Stimulated activated CD8-positive, alpha-beta memory T cell treated with anti-CD3 and anti-CD28 coated beads, Interleukin-4, amount 100 ng/mL, for 1 hour (primary cell): Measurements from ENCODE around the gene GRIN1.

Experiments
- DNase-seq, 2 donors: peaks; one replicate each; pipeline ENCODE4 v3.0.0-alpha.2; 2020; ENCODE audit warnings: low read depth in 2 of 2, low spot score in 1 of 2

GRIN1 gene

GRCh38 chr9:137138722-137139467 lies at the start of gene GRIN1:
GRIN1 (plus strand) TSS chr9:137139154; CDS start chr9:137139487, 333 bp downstream.
- no peak for DNase-seq

- DNase-seq, result no peak
These were observed 49.6 kb upstream of the GRIN1 start for GRCh38 chr9:137089232-137089947.

- peak; percentile 58 to 73 for DNase-seq
These were observed 43.1 kb upstream of the GRIN1 start for GRCh38 chr9:137095664-137096517.

- DNase-seq, result no peak
These were observed 42.0 kb upstream of the GRIN1 start for GRCh38 chr9:137096785-137097546.

GRCh38 chr9:137097761-137098462 lies 41.0 kb upstream of the GRIN1 start:
- no peak for DNase-seq

GRCh38 chr9:137099231-137099630 lies 39.7 kb upstream of the GRIN1 start:
- DNase-seq, result no peak

GRCh38 chr9:137103206-137103999 lies 35.6 kb upstream of the GRIN1 start:
- no peak for DNase-seq

- DNase-seq, result no peak
These were observed 32.9 kb upstream of the GRIN1 start for GRCh38 chr9:137105814-137106661.

- no peak for DNase-seq
These were observed 32.2 kb upstream of the GRIN1 start for GRCh38 chr9:137106662-137107250.

GRCh38 chr9:137107312-137107921 lies 31.5 kb upstream of the GRIN1 start:
- DNase-seq, result no peak

GRCh38 chr9:137107982-137108381 lies 31.0 kb upstream of the GRIN1 start:
- DNase-seq, result no peak

- DNase-seq, result no peak
These were observed 30.2 kb upstream of the GRIN1 start for GRCh38 chr9:137108608-137109249.

- no peak for DNase-seq
These were observed 29.5 kb upstream of the GRIN1 start for GRCh38 chr9:137109250-137110146.

GRCh38 chr9:137110147-137110910 lies 28.6 kb upstream of the GRIN1 start:
- no peak for DNase-seq
